PC-3 (cell line): Measurements from ENCODE around the gene DNAJA2. TPM values are rescaled to one million over a fixed set of nuclear protein-coding genes. Genes with fewer than 3 reads are reported as not detected.

Experiments used
- ATAC-seq: fragments of 200-7000 bp; cut with Tn5 transposase; 2 replicates; pipeline ENCODE4 v1.9.1; 2020; ENCODE audit warnings: mild to moderate bottlenecking, moderate library complexity
- BruUV-seq: library from RNA; stranded (reverse); fragments of 400-500 nt; replicated peaks from 2 replicates; lab custom pipeline; 2021; lab: Mats Ljungman, UMichigan
- CTCF ChIA-PET: fragments of 300-600 bp; sonication (Branson Sonifier 250); formaldehyde crosslinking; loops from one replicate; lab custom pipeline; 2022; ENCODE audit warnings: antibody characterized with exemption; lab: Charles Lee
- POLR2A ChIA-PET: fragments of 300-600 bp; sonication (Branson Sonifier 250); formaldehyde crosslinking; loops from one replicate; lab custom pipeline; 2022; ENCODE audit warnings: antibody characterized with exemption; ENCODE audit not compliant: unreplicated experiment; lab: Charles Lee
- DNase-seq: peaks from one replicate; pipeline ENCODE4 v3.0.0-alpha.2; 2015
- H2AFZ ChIP-seq: fragments of 300-600 bp; sonication (generic); 2 replicates; pipeline ENCODE4 v1.6.0; 2016; ENCODE audit warnings: antibody characterized with exemption, low read length
- H3F3A ChIP-seq: fragments of 300-600 bp; sonication (generic); one replicate; pipeline ENCODE4 v1.6.0; 2017; ENCODE audit warnings: antibody characterized with exemption, low read length, control low read depth, mild to moderate bottlenecking; ENCODE audit not compliant: unreplicated experiment
- H3K27ac ChIP-seq: fragments of 300-600 bp; sonication (generic); 2 replicates; pipeline ENCODE4 v1.5.1; 2016; ENCODE audit warnings: mild to moderate bottlenecking, low read length
- H3K27me3 ChIP-seq: fragments of 300-600 bp; sonication (generic); 2 replicates; pipeline ENCODE4 v1.6.1; 2016; ENCODE audit warnings: low read length, mixed read lengths
- H3K36me3 ChIP-seq: fragments of 300-600 bp; sonication (generic); 2 replicates; pipeline ENCODE4 v1.6.1; 2016; ENCODE audit warnings: low read depth, mixed run types, low read length, mixed read lengths
- H3K4me1 ChIP-seq: fragments of 300-600 bp; sonication (generic); 2 replicates; pipeline ENCODE4 v1.5.1; 2016; ENCODE audit warnings: low read length; ENCODE audit not compliant: insufficient read depth
- H3K4me2 ChIP-seq: fragments of 300-600 bp; sonication (generic); 2 replicates; pipeline ENCODE4 v1.6.0; 2016; ENCODE audit warnings: low read length
- H3K4me3 ChIP-seq: fragments of 300-600 bp; sonication (generic); 2 replicates; pipeline ENCODE4 v1.5.1; 2016; ENCODE audit warnings: mild to moderate bottlenecking, low read length, mixed read lengths
- H3K79me2 ChIP-seq: fragments of 300-600 bp; sonication (generic); 2 replicates; pipeline ENCODE4 v1.6.1; 2017; ENCODE audit warnings: low read length, mixed read lengths
- H3K9ac ChIP-seq: fragments of 300-600 bp; sonication (generic); 2 replicates; pipeline ENCODE4 v1.6.0; 2016; ENCODE audit warnings: mild to moderate bottlenecking, low read length
- H3K9me2 ChIP-seq: fragments of 300-600 bp; sonication (generic); replicated peaks from 2 replicates; pipeline ENCODE4 v1.6.1; 2016; ENCODE audit warnings: mixed run types, low read length, mixed read lengths
- H3K9me3 ChIP-seq: fragments of 300-600 bp; sonication (generic); 2 replicates; pipeline ENCODE4 v1.6.1; 2016; ENCODE audit warnings: low read length, mixed read lengths
- H4K20me1 ChIP-seq: fragments of 300-600 bp; sonication (generic); 2 replicates; pipeline ENCODE4 v1.6.1; 2016; ENCODE audit warnings: low read length, mixed read lengths
- EZH2 ChIP-seq: fragments of 300-600 bp; sonication (generic); IDR thresholded peaks from one replicate; pipeline ENCODE4 v1.6.1; 2017; ENCODE audit warnings: antibody characterized with exemption, mild to moderate bottlenecking, low read length; ENCODE audit not compliant: unreplicated experiment
- EZH2phosphoT487 ChIP-seq: fragments of 300-600 bp; sonication (generic); IDR thresholded peaks from 2 replicates; pipeline ENCODE4 v1.6.1; 2018; ENCODE audit warnings: mild to moderate bottlenecking, antibody characterized with exemption, low read length, borderline replicate concordance
- intact Hi-C: fragments of 100-400 bp; cut with micrococcal nuclease; formaldehyde crosslinking; loops from 2 replicates; pipeline ENCODE4 v1.9.0; 2023
- total RNA-seq: library from RNA; depleted of rRNA; stranded (reverse); fragments of >200 nt; gene quantifications from 2 replicates; pipeline ENCODE4 v1.2.3, GENCODE V29; 2014
- TF ChIP-seq, protein P1 (sequence below): fragments of 300-600 bp; sonication (generic); conservative IDR thresholded peaks from 2 replicates; pipeline ENCODE4 v1.5.1; 2017; ENCODE audit warnings: antibody characterized with exemption, low read depth, mild to moderate bottlenecking, low read length

The DNAJA2 gene
- total RNA-seq, 1 experiment from 2014 or later, result 44.5 TPM

DNA sequence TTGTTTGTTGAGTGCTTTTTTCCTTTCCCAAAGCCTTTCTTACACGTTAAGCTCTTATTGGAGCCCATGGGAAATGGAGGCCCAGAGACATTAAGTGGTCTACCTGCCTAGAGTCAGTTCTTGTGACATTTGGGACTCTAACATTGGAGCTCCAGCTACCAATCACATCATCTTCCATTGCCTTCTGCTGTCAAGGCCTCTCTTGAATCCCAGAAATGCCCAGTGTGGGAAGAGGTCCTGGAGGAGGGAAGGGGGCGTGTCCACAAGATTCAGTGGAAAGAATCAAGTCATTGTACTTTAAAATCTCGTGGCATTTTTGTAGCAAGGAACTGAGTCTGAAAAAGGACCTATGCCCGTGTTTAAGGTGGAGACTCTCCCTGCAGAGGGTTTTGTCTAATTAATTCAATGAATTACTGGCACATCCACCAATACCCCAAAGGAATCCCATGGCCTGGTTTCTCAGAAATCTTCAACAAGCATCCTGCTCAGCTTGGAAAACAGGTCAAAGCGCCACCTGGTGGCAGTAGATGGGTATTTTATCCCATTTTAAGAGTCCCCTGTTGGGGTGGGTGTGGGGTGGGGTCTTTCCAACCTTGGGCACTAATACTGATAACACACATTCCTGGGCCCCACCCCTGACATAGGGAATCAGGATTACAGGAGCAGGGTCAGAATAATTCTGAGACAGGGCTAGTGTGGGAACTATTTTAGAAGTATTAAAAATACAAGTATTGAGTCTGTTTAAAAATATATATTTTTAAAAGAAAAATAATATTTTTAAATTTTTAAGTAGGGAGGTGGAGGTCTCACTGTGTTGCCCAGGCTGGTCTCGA lies 64.7 kb downstream of the DNAJA2 start:
- Histone ChIP-seq H3K27ac (no peak overlapping the region), H2AFZ (no peak overlapping the region), H3K9me3 (no peaks in the 10 kb centered on the region), H3K9ac (no peak overlapping the region), H3K4me1 (no peaks in the 10 kb centered on the region), H3K27me3 (no peaks in the 10 kb centered on the region), H3K36me3 (no peaks in the 10 kb centered on the region; the same call in 1 of the 2 replicates), H3K4me3 (no peak overlapping the region), H3K4me2 (no peak overlapping the region), H3K9me2 (no peaks in the 10 kb centered on the region), H3F3A (no peaks in the 10 kb centered on the region), H4K20me1 (no peaks in the 10 kb centered on the region), H3K79me2 (no peaks in the 10 kb centered on the region)
- peak; percentile 64 for DNase-seq
- BruUV-seq, result no TSS peak
- peak; percentile 62 for ATAC-seq
- TF ChIP-seq EZH2phosphoT487, result no peak
- TF ChIP-seq, protein P1, sequence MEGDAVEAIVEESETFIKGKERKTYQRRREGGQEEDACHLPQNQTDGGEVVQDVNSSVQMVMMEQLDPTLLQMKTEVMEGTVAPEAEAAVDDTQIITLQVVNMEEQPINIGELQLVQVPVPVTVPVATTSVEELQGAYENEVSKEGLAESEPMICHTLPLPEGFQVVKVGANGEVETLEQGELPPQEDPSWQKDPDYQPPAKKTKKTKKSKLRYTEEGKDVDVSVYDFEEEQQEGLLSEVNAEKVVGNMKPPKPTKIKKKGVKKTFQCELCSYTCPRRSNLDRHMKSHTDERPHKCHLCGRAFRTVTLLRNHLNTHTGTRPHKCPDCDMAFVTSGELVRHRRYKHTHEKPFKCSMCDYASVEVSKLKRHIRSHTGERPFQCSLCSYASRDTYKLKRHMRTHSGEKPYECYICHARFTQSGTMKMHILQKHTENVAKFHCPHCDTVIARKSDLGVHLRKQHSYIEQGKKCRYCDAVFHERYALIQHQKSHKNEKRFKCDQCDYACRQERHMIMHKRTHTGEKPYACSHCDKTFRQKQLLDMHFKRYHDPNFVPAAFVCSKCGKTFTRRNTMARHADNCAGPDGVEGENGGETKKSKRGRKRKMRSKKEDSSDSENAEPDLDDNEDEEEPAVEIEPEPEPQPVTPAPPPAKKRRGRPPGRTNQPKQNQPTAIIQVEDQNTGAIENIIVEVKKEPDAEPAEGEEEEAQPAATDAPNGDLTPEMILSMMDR, result peak; percentile 60
- intact Hi-C loops, result loop anchor here (1.0 kb wide), 1 partner anchor 54 kb away; no protein-coding TSS in a partner anchor
- ChIA-PET CTCF (interaction anchor here (0.6 to 1.4 kb wide), 4 partner anchors 25 to 56 kb away, joined by 3 to 15 read pairs (median 10); partner anchors contain the start of gene GPT2), POLR2A (no interaction called here)

DNA sequence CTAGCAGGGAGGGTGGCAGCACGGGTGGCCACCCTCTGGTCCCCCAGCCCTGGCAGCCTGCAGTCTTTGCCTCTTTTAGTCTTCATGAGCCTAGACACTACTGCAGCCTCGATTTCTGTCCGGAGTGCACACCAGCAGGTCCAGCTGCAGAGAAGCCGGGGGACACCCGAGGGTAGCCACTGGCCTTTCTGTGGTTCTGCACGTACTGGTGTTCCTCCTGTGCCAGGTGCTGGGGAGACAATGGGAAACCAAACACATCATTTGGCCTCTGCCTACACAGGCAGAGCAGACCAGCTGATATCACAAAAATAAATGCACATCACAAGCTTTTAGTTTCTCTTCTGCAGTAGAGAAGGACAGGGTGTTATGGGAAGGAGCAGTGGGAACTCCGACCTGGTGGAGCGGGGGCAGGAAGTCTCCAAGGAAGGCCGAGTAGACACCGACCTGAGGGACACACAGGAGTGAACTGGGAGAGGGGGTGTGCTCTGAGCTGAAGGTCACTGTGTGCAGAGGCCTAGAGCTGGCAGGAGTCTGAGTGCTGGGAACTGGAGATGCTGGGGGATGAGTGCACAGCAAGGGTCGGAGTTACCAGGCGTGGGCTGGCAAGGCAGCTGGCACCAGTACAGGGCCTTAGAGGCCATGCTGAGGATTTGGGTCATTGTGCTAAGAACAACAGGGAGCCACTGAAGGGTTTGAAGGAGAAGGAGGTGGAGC lies 66.3 kb downstream of the DNAJA2 start:
- Histone ChIP-seq H3K4me2 (no peak overlapping the region), H3K27me3 (no peaks in the 10 kb centered on the region), H3F3A (no peaks in the 10 kb centered on the region), H3K36me3 (no peaks in the 10 kb centered on the region; the same call in 1 of the 2 replicates), H3K79me2 (no peaks in the 10 kb centered on the region), H3K4me3 (no peak overlapping the region), H3K4me1 (no peaks in the 10 kb centered on the region), H3K9me3 (no peaks in the 10 kb centered on the region), H4K20me1 (no peaks in the 10 kb centered on the region), H3K27ac (no peak overlapping the region), H3K9me2 (no peaks in the 10 kb centered on the region), H3K9ac (no peak overlapping the region), H2AFZ (no peak overlapping the region)
- BruUV-seq, result no TSS peak
- TF ChIP-seq EZH2phosphoT487 (no peak), EZH2 (no peak)
- TF ChIP-seq, protein P1, result no peak
- ChIA-PET CTCF (no interaction called here), POLR2A (no interaction called here)
- DNase-seq (no peak), ATAC-seq (no peak)
- intact Hi-C loops, result no loop called here
